IPS-18c (cell line): ENCODE results near the gene GJB2.
A peak's percentile ranks its signal among the peaks of the same experiment; 100 is the strongest.

Experiments
- H3K4me3 ChIP-seq: 2 replicates; pipeline ENCODE4 v1.7.0; 2013; ENCODE audit warnings: low read depth, mild to moderate bottlenecking, low read length, moderate library complexity; ENCODE audit not compliant: insufficient read depth
- H3K9me3 ChIP-seq: one replicate; pipeline ENCODE4 v1.6.1; 2013; ENCODE audit warnings: mild to moderate bottlenecking, low read length, moderate library complexity; ENCODE audit not compliant: control insufficient read depth, insufficient read depth

GJB2 gene

DNA sequence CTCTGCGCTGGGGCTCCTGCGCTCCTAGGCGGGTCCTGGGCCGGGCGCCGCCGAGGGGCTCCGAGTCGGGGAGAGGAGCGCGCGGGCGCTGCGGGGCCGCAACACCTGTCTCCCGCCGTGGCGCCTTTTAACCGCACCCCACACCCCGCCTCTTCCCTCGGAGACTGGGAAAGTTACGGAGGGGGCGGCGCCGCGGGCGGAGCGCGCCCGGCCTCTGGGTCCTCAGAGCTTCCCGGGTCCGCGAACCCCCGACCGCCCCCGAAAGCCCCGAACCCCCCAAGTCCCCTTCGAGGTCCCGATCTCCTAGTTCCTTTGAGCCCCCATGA, at the start of gene GJB2:
TSS of gene GJB2 (minus strand) at position 103 of the 326 bp plus-strand sequence. CDS start 3,357 bp downstream, outside the sequence.
- Histone ChIP-seq H3K9me3 (no peaks in the 10 kb centered on the region), H3K4me3 (peak within 1 kb of the TSS; percentile 31)

DNA sequence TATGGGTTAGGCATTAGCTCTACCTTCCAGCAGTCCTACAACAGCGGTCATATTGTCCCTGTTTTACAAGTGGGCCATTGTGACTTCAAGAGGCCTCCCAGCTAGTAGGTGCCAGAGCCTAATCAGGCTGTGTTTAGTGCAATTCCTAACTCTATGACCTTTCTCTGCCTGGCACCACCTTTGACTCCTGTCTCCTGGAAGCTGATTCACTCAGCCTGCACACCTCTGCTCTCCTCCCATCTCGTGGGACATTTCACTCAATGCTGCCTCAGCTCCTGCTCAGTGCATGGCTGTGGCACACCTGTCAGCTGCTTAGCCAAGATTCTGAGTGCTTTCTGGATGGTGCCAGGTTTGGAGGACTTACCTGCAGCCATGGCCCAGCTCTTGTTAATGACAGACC, 48.9 kb upstream of the GJB2 start:
- H3K4me3 ChIP-seq, result no peak overlapping the region
- no peaks in the 10 kb centered on the region for H3K9me3 ChIP-seq

DNA sequence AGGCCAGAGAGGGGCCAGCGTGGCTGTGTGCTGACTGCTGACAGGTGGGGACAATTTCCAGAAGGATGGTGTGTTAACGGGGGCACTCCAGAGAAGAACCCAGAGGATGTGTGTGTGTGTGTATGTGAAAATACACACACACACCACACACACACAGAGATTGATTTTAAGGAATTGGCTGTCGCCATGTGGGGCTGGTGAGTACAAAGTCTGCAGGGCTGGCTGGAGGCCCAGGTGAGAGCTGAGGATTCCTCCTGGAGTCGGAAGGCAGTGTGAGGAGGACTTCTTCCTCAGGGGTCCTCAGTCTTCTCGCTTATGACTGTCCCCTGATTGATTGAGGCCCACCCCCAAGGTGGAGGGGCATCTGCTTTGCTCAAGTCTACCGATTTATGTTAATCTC, 47.0 kb upstream of the GJB2 start:
- H3K9me3 ChIP-seq, result no peaks in the 10 kb centered on the region
- no peak overlapping the region for H3K4me3 ChIP-seq

DNA sequence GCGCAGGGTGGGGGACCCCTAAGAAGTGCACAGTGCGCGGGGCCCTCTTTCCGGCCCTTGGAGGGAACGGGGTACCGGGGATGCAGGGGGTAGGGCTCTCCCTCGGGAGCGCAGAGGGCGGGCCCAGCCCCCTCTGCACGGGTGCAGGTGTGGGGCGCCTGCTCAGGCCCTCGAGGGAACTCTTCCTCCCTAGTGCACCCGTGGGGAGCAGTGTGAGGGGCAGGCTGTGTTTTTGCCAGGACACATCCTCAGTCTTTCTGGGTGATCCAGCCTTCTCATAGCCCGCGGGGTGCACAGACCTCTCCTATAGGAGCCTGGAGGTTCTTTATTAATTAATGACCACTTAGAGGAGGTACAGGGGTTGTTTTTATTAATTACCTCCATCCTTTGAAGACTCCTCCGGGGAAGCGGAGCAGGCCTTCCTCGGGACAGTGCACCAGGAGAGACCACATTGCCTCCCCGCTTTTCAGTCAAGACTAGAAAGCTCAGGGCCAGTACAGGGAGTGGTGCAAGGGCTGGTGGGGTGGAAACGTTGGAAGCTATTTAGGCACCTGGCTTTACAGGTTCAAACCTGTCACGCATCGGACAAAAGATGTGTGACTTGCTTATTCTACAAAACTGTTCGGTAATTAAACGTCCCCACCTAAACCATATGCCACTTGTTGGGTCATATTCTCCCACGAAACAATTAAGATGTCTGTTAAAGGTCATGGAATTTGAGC, 40.0 kb upstream of the GJB2 start:
- no peaks in the 10 kb centered on the region for H3K9me3 ChIP-seq
- H3K4me3 ChIP-seq, result peak overlapping the region; percentile 55

DNA sequence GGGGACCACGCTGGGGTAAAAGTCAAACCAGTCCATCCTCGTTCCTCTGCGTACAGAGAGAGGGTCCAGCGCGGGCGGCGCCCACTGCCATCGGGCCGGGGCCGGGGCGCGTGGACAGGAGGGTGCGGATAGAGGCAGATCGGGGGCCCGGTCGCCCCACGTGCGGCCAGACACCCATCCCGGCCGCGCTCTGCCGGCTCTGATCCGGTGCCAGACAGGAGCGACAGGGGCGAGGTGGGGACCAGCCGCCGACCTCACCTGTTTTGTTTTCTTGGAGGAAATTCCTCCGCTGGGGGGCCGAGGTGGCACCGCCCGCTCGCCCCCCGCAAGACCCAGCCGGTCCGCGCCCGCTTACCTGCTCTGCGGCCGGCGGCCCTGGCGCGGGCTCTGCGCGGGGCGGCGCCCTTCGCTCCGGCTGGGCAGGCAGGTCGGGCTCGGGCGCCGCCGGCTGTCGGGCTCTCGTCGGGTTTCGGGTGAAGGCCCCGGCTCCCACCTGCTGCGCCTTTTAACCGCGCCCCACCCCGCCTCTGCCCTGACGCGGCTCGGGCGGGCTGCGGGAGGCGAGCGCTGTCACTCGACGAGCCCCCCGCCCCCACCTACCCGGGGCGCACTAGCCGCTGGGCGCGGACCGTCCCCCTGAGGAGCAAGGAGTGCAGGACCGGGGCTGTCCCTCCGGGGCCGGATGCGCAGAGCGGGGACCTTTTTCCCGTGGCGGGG, 39.3 kb upstream of the GJB2 start, which contains the start of gene GJB6:
TSS of gene GJB6 (minus strand) at position 481 of the 717 bp plus-strand sequence. CDS start 8,839 bp downstream, outside the sequence.
- H3K9me3 ChIP-seq, result no peaks in the 10 kb centered on the region
- H3K4me3 ChIP-seq, result peak within 1 kb of the TSS; percentile 55

DNA sequence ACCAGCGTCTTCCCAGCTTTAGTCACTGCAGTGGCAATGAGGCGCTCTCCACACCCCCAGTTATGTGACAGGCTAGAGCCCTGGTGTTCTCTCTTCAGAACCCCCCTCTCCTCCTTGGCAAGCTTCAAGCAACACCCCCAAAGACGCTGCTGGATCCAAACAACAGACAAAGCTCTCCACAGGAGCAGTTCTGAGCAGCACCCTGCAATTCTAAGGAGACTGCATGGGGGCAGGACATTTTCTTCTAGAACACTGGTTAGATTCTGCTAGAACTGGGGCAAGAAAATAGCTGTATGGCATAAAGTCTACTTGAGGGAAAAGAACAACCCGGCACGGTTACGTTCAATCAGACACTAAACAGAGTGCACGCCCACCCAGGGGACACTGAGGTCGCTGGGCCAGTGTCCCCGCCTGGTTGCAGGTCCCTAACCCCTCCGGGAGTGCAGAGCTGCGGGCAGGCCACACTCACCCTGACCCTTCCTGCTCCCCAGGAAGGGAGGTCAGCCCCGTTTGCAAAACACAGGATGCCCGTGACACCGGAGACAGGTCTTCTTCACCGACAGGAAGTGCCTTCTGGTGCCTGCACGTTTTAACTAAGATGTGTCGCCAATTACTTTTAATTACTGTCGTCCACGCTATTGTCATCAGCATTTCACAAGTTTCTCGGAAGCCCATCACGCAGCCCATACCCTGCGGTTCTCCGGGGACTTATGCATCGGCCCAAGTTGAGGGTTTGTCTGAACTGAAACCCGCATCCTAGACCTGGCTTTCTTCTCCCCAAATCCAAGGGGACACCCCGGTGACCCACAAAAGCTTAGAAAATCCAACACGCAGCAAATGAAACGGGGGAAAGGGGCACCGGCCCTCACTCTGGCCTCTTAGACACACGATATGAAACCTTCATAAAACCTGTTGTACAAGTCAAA, 38.4 kb upstream of the GJB2 start:
- Histone ChIP-seq H3K9me3 (no peaks in the 10 kb centered on the region), H3K4me3 (peak overlapping the region; percentile 55)

DNA sequence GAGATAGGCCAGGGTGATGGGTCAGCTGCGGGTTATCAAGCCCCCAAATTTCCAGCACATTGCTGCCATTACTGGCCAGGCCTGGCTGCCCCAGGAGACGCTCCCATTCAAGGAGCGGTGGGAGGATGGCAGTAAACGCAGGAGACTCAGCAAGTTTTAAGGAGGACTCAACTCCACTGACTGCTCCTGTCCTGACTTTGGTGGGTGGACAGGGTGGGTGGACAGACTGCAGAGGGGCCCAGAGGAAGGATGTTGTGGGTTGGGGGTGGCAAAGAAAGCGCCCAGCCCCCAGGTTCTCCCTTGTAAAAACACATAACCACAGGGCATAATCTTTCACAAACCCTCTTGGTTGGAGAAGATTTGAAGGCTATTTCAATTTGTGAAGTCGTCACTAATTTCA, 35.0 kb upstream of the GJB2 start:
- Histone ChIP-seq H3K9me3 (no peaks in the 10 kb centered on the region), H3K4me3 (no peak overlapping the region)

DNA sequence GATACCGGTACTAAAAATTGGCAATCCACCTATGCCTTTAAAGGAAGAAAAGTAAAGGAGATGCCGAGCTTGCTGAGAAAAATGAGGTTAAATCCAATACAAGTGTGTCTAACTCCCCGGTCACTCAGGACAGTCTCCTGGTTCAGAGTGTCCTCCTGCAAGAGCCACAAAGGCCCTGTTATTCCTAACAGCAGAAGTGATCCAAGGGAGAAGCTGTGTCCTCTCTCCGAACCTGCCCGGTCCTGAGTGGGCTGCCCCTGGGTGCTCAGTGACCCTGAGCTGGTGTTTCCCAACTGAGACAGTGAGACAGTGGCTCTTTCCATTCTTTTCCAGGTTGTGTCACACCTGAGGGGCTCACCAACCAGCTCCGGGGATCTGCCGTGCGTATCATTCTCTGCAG, 34.5 kb upstream of the GJB2 start:
- Histone ChIP-seq H3K9me3 (no peaks in the 10 kb centered on the region), H3K4me3 (no peak overlapping the region)

DNA sequence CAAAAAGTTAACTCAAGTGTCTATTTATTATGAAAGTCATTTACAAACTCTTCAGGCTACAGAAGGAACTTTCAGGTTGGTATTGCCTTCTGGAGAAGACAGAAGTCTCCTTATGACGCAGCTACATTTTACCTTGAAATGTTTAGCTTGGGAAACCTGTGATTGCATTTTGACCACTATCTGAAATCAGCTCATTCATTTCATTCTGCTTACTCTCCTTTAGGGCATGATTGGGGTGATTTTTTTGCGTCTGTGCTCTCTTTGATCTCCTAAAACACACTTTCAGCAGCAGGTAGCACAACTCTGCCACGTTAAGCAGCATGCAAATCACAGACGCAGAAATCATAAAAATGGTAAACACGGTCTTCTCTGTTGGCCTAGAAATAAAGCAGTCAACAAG, 29.8 kb upstream of the GJB2 start:
- Histone ChIP-seq H3K4me3 (no peak overlapping the region), H3K9me3 (no peaks in the 10 kb centered on the region)

DNA sequence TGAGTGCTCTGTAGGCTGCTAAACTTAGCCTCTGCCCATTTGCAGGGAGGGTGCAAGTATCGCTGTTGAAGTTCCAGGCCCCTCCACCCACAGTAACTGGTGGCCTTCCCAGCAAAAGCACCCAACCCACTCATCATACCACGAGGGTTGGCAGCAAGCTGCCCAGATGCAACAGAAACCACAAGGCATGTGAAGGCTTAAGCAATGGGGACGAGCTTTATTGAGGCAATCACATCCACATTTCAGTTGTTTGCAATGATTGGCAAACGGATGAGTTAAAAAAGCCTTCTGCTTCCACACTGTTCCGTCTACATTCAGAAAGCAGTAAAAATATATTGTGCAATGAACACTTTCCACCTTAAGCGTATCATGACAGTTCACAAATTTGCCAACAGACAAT, 29.0 kb upstream of the GJB2 start:
- Histone ChIP-seq H3K4me3 (no peak overlapping the region), H3K9me3 (no peaks in the 10 kb centered on the region)

DNA sequence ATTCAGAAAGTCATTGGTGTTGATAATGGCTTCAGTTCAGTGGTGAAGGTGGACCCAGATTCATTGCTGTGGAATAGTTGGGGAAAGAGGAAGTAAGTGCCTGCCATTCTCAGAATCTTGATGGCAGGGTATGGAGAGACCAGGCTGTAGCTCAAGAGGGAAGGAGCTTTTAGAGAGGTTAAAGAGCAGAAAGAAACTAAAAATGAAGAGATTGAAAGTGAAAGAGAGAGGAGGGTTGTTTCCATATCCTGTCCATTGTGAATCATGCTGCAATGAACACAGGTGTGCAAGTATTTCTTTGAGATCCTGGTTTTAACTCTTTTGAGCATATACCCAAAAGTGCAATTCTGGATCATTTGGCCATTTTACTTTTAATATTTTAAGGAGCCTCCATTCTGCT, 26.8 kb upstream of the GJB2 start:
- no peaks in the 10 kb centered on the region for H3K9me3 ChIP-seq
- no peak overlapping the region for H3K4me3 ChIP-seq

DNA sequence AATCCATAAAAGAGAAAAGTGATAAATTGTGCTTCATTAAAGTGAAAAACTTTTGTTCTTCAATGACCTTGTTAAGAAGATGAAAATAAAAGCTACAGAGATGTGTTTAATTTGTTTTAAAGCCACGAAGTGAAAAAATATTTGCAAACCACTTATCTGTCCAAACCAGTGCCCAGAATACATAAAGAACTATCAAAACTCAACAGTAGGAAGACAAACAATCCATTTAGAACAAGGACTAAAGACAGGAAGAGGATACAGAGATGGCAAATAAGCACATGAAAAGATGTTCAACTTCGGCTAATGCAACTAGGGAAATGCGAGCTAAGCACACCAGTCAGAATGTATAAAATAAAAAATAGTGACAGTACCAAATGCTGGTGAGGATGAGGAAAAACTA, 24.4 kb upstream of the GJB2 start:
- H3K9me3 ChIP-seq, result no peaks in the 10 kb centered on the region
- H3K4me3 ChIP-seq, result no peak overlapping the region

DNA sequence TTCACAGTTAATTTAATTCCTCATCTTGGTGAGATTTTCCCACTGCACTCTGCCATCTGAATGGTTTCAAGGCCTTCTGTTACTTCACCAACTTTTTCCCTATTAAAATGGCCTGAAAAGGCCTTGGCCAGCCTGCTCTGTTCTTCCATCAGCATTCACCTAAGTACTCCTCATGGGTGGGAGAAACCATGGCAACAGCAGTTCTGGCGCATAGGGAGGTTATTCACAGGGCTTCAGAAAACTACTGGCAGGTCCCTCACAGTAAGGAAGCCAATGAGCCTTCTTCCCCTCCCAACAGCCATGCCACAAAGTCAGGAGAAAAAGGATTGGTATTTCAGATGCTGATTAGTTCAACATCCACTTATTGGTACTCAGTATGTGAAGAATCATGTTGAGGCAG, 17.2 kb upstream of the GJB2 start:
- H3K9me3 ChIP-seq, result no peaks in the 10 kb centered on the region
- H3K4me3 ChIP-seq, result no peak overlapping the region

DNA sequence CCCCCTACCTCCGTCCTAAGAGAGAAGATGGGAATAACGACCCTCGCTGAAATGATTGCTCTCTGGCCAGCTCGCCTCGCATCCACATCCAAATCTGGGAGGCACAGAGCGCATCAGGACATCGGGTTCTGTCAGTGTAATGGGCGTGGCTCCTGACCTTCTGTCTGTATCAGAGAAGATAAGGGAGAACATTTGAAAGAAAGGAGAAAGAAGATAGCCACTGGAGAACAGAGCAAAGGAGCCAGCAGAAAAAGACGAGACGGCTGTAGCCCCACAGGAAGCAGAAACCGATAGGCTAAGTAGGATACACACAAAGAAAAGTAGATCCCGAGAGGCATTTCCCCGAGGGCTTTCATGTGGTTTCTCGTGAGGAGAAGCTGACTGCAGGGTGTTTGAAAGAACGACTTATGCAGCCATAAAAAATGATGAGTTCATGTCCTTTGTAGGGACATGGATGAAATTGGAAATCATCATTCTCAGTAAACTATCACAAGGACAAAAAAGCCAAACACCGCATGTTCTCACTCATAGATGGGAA, 14.0 kb upstream of the GJB2 start:
- no peak overlapping the region for H3K4me3 ChIP-seq
- no peaks in the 10 kb centered on the region for H3K9me3 ChIP-seq

DNA sequence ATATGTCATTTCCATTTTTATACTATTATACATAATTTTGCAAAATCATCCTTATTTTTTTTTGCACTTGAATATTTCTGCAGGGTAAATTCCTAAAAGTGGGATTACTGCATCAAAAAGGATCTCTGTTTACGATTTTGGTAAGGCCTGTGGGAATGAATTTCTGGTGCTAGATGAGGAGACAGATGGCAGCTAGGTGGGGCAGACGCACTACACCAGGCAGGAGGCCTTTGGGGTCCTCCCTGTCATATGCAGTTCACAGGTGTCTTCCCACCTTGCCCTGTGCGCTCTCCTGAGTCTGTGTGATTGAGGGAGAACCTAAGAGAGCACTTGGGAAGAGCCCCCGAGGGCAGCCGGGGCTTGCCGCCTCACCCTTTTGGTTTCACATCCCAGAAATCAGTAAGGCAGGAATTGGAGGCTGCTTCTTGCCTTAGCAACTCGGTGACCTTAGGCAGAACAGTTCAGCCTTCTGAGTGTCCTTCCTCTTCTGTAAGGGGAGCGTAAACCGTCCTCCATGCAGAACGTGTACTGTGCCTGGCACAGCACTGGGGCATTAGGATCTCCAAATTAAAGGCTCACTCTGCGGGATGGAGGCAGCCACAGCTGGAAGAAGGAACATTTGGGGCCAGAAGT, 13.4 kb upstream of the GJB2 start:
- H3K9me3 ChIP-seq, result peaks cover 2% of the 10 kb centered on the region
- no peak overlapping the region for H3K4me3 ChIP-seq

DNA sequence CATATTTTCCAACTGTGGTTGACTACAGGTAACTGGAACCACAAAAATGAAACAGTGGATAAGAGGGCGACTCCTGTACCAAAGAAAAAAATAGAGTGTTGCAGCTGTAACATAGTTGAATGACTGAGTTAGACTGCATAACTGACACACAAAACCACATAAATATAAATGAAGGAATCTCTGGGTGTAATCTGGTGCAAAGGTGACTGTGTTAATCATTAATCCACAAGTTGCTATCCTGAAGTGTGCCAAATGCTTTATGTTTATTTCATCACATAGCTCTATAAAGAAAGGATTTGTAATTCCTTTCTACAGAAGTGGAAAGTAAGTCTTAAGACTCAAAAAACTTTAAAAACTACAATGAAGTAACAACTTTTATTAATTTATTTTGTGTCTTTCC, 6.0 kb upstream of the GJB2 start:
- Histone ChIP-seq H3K9me3 (peaks cover 2% of the 10 kb centered on the region), H3K4me3 (no peak overlapping the region)

DNA sequence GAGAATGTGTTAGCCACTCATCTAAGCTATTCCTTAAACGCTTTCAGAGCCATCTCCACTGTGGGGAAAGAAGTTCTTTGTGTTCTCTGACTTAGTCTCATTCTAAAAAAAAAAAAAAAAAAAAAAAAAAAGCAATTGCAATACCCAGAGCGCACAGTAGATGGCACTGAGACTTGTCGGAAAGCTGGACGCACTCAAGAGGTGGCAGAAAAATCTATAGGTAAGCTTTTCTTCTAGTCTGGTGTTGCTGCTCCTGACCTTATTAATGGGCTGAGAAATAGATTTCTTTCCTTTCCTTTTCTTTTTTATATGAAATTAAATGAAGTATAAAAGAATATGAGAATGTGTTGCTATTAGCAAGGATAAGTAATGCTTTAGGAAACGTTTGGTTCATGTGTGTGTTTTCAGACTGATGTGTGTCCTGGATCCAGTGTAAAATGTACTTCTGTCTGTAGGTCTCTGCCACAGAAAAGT, 4.7 kb upstream of the GJB2 start:
- Histone ChIP-seq H3K9me3 (peaks cover 2% of the 10 kb centered on the region), H3K4me3 (no peak overlapping the region)
